NCI-H2227 treated with DMSO at 0.1 percent for 48 hours (cell line): ENCODE measurements around the gene SLITRK1.

Experiments used
- DNase-seq: peaks from one replicate; lab custom pipeline; 2025; lab: John Stamatoyannopoulos, UW

The SLITRK1 gene

GRCh38 chr13:83865161-83866137, 16.8 kb downstream of the SLITRK1 start:
- no peak for DNase-seq

DNA sequence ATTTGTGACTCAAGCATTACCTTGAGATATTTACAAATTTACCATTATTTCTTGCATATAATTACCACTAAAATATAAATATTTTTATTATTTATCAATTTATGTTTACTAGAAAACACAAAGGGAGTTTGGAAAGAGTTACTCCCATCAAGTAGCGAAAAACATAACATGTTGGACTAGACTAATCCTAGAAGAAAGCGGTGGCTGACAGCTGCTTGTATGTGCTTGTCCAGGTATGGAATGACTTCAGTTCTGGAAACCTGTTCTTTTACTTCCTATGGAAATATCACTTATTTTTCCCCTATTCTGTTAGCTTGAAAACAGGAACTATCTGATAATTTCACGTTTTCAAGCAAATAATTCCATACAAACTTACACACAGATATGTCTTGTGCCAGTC, 28.5 kb downstream of the SLITRK1 start:
- DNase-seq: no peak

- DNase-seq: no peak
Observed at GRCh38 chr13:83845106-83845505, 37.2 kb downstream of the SLITRK1 start.

- no peak for DNase-seq
Observed at GRCh38 chr13:83839146-83839545, 43.1 kb downstream of the SLITRK1 start.

- no peak for DNase-seq
Observed at GRCh38 chr13:83831796-83832195, 50.5 kb downstream of the SLITRK1 start.

DNA sequence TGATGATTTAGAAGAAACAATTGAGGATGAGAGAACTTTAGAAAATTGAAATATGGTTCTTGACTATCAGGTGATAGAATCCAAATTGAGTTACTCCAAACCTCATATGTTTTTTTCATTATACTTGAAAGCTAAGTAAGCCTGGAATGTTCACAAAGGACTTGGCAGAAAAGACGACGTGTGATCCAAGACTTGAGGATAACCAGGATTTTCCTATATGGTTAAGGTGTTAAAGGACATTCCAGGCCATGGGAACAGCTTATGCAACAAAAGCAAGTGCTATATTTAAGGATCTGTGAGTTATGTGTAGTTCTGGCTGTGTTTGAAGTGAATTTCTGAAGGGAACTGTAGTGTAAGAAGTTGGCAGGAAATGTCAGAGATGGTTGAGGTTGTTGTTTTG, 52.5 kb downstream of the SLITRK1 start:
- no peak for DNase-seq

- no peak for DNase-seq
Observed at GRCh38 chr13:83827338-83827737, 54.9 kb downstream of the SLITRK1 start.
